Epidermal melanocyte (primary cell): Measurements from ENCODE around the gene EEPD1.
"Not testable (repeated sequence)": the region's sequence is repeated elsewhere in the genome, so short reads cannot be mapped to it uniquely, and the experiment has no call there.

ENCODE experiments used
- DNase-seq: peaks from one replicate; pipeline ENCODE4 v3.0.0; 2011; ENCODE audit warnings: low spot score; ENCODE audit not compliant: insufficient read length

The EEPD1 gene

GRCh38 chr7:36253699-36254098 lies 100.6 kb downstream of the EEPD1 start:
- no peak for DNase-seq

GRCh38 chr7:36258510-36259259 lies 105.6 kb downstream of the EEPD1 start:
- DNase-seq = not testable (repeated sequence)

GRCh38 chr7:36260481-36260880 lies 107.4 kb downstream of the EEPD1 start:
- no peak for DNase-seq

- DNase-seq = no peak
These were observed 108.1 kb downstream of the EEPD1 start for GRCh38 chr7:36261019-36261754.

GRCh38 chr7:36262309-36263094 lies 109.4 kb downstream of the EEPD1 start:
- DNase-seq = no peak

GRCh38 chr7:36263095-36263484 lies 110.0 kb downstream of the EEPD1 start:
- no peak for DNase-seq

GRCh38 chr7:36264123-36264801 lies 111.2 kb downstream of the EEPD1 start:
- no peak for DNase-seq

DNA sequence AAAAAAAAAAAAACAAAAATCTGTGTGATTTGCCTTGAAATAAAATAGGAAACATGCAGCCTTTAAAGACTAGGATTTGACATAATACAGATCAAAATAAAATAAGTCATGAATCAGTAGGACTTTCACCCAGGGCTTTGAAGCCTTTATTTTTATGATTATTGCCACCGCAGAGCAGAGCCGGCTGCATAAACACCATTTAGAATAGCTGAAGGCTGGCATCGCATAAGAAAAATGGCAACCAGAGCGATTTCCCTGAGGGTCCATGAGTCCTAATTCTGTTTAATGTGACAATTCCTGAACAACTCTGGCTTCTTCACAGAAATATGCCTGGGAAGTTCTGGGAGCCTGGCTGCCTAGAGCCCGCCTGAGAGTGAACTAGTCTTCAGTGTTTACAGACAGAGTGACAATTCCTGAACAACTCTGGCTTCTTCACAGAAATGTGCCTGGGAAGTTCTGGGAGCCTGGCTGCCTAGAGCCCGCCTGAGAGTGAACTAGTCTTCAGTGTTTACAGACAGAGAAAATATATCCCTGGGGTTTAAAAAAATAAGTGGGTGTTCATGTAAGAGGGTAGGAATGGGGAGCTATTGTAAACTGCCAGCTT lies 112.0 kb downstream of the EEPD1 start:
- DNase-seq = no peak

DNA sequence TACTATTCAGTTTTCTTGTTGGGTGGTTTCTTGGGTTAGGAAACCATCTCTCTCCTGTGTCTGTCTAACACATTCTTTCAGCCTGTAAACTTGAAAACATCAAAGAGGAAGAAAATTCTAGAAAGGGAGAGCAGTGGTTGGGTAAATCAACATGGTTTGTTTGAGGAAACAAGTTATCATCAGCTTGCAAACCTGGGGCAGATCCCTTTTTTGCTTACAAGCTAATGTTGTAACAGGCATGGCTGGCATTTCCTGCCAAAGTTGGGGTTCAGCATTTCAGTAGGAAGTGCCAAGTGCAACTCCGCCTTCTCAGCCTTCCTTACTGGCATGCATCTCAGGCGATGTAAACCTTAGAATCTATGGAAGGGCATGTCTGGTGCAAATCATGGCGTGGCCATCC lies 112.6 kb downstream of the EEPD1 start:
- DNase-seq = no peak

- no peak for DNase-seq
These were observed 113.1 kb downstream of the EEPD1 start for GRCh38 chr7:36266190-36266589.

- no peak for DNase-seq
These were observed 113.6 kb downstream of the EEPD1 start for GRCh38 chr7:36266683-36267082.

GRCh38 chr7:36272211-36272566 lies 119.1 kb downstream of the EEPD1 start:
- no peak for DNase-seq

DNA sequence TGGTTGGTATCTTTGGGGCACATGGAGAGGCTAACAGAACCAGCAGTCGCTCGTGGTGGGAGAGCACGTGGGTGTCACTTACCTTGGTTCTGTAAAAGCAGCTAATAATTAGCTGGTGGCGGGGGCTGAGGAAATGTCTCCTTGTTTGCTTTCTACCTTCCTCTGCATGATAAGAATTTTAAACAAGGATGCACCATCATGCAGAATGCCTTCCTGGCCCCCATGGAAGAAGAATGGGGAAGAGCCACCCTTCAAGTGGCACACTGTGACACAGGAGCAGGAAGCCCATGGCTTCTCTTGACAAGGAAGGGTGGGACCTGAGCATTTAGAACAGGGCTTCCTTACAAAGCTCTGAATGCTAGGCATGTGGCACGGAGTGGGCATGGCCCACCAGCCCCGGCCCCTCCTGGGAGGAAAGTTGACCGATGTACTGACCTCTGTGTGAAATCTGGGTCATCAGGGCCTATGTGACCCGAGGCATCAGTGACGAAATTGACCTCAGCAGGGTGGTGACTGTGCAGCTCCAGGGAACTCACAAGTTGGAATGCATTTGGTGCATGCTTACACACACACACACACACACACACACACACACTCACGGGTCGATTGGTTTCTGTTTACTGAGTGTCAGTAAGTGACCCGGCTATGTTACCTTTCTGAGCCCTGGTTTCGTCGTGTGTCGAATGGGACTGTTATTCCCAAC lies 119.7 kb downstream of the EEPD1 start:
- DNase-seq = no peak

DNA sequence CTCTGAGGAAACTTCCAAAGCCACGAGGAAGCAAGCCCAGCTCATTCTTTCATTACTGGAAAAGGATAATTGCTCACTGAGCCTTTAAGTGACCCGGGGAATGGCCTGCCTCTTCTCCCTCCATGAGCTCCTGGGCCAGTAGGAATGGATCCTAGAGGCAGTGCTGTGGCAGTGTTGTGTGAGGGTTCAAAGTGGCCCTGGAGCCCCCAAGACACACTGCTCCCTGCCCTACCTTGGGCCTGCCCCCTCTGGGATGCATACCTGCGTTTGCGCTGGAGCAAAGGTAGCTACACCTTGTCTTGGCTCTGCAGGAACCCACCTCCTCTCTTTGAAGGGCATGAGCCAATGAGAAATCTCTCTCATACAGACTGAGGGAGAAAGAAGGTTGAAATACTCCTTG lies 120.8 kb downstream of the EEPD1 start:
- no peak for DNase-seq

DNA sequence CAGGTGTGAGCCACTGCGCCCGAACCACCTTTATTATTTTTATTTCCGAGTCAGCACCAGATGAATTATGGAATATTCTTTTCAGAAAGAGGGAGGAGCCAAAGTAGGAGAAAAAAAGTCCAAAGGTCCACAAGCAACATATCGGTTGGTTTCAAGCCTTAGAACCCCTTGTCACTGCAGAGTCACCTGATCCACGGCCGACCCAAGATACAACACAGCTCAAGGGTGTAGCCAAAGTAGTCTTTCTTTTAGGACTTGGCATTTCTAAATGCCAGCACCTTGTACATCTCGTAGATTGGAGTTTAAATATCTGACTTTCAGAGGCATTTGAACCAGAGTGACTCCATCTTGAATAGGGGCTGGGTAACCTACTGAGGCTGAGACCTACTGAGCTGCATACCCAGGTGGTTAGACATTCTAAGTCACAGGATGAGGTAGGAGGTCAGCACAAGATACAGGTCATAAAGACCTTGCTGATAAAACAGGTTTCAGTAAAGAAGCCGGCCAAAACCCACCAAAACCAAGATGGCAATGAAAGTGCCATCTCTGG lies 122.8 kb downstream of the EEPD1 start:
- DNase-seq = no peak

GRCh38 chr7:36276428-36277248 lies 123.6 kb downstream of the EEPD1 start:
- DNase-seq = no peak

GRCh38 chr7:36277249-36277542 lies 124.1 kb downstream of the EEPD1 start:
- no peak for DNase-seq

GRCh38 chr7:36278069-36278619 lies 125.1 kb downstream of the EEPD1 start:
- no peak for DNase-seq

DNA sequence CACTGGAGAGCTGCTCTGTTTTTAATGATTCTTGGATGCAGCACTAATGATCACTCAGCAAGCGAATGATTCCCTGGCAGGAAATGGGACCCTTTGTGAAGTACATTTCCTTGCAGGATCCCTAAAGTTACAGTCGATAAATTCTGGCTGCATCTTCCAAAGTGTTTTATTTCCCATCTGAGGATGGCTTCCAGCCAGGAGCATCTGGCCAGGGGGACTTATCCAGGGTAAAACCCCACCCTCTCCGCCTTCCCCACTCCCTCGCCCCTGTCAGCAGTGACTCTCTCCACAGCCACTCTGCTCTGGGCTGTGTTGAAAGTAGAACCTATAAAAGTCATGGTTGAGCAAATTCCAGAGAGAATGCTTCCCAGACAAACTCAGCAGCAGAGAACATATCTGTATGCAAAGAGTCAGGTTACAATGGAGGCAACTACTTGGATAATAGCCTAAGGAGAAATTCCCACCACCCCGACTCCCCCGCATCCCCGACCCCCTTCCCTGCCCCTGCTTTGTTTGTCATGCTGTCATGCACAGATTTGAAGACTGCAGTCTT lies 125.6 kb downstream of the EEPD1 start:
- DNase-seq = peak; percentile 65
